HepG2 (cell line): ENCODE measurements around the gene PRXL2A. TPM values are rescaled to one million over a fixed set of nuclear protein-coding genes. Genes with fewer than 3 reads are reported as not detected.

ENCODE experiments used
- ATAC-seq: fragments of 200-7000 bp; cut with Tn5 transposase; 3 replicates; pipeline ENCODE4 v1.9.1; 2020; ENCODE audit warnings: mild to moderate bottlenecking, moderate library complexity
- BruUV-seq: library from RNA; stranded (reverse); fragments of 400-500 nt; replicated peaks from 2 replicates; lab custom pipeline; 2021; lab: Mats Ljungman, UMichigan
- CTCF ChIA-PET: fragments of 300-600 bp; formaldehyde crosslinking; extraction: SDS; loops from one replicate; lab custom pipeline; 2021; ENCODE audit warnings: low total read pairs, inconsistent platforms, low intra/inter-chr PET ratio; lab: Yijun Ruan, JAX
- POLR2A ChIA-PET: fragments of 350-600 bp; sonication (Branson Sonifier 250); formaldehyde crosslinking; loops from one replicate; lab custom pipeline; 2020; ENCODE audit warnings: antibody characterized with exemption, inconsistent platforms; lab: Yijun Ruan, JAX
- DNase-seq: peaks from one replicate; pipeline ENCODE4 v3.0.0-alpha.2; 2015; ENCODE audit warnings: low spot score
- FAIRE-seq: peaks from 3 replicates; lab custom pipeline; 2011; peaks lifted over from hg19 to GRCh38; lab: Jason Lieb, UNC
- H2AFZ ChIP-seq: one replicate; pipeline ENCODE4 v1.6.1; 2011; ENCODE audit warnings: low read length, inconsistent platforms
- H3K27ac ChIP-seq: fragments of 300-600 bp; 3 replicates; pipeline ENCODE4 v1.8.0; 2011; ENCODE audit warnings: mixed run types, mild to moderate bottlenecking, mixed read lengths, low read length, inconsistent platforms; ENCODE audit not compliant: insufficient read depth; ENCODE audit errors: extremely low read length
- H3K27me3 ChIP-seq, 2 experiments: fragments of 200-600 bp in 1 of 2; 2 replicates in 1 of 2; 3 replicates in 1 of 2; pipeline versions ENCODE4 v1.6.0 to v1.8.0; 2011; ENCODE audit warnings: low read length in 2 of 2, mild to moderate bottlenecking in 2 of 2, moderate library complexity in 2 of 2, inconsistent platforms in 1 of 2; ENCODE audit not compliant: insufficient read depth in 2 of 2, control insufficient read depth in 1 of 2
- H3K36me3 ChIP-seq, 2 experiments: fragments of 200-600 bp in 1 of 2; replicated peaks in 1 of 2; 2 replicates in 1 of 2; 3 replicates in 1 of 2; pipeline versions ENCODE4 v1.5.1 to v1.8.0; 2011; ENCODE audit warnings: low read length in 2 of 2, inconsistent platforms in 1 of 2; ENCODE audit not compliant: insufficient read depth in 2 of 2, control insufficient read depth in 1 of 2
- H3K4me1 ChIP-seq: 2 replicates; pipeline ENCODE4 v1.5.1; 2012; ENCODE audit warnings: low read length, inconsistent platforms; ENCODE audit not compliant: insufficient read depth
- H3K4me2 ChIP-seq: 2 replicates; pipeline ENCODE4 v1.6.0; 2011; ENCODE audit warnings: low read depth, low read length, inconsistent platforms
- H3K4me3 ChIP-seq, 3 experiments: fragments of 200-600 bp in 1 of 3; sonication (generic), shearing (Covaris generic) in 1 of 3; replicated peaks in 1 of 3; 2 replicates each; pipeline ENCODE4 v1.5.1; 2011 to 2016; ENCODE audit warnings: low read length in 3 of 3, inconsistent platforms in 2 of 3, low read depth in 2 of 3, mild to moderate bottlenecking in 2 of 3, control low read depth in 1 of 3, mixed read lengths in 1 of 3; ENCODE audit not compliant: insufficient read depth in 1 of 3
- H3K79me2 ChIP-seq: one replicate; pipeline ENCODE4 v1.6.1; 2011; ENCODE audit warnings: low read length, inconsistent platforms; ENCODE audit not compliant: insufficient read depth
- H3K9ac ChIP-seq: 2 replicates; pipeline ENCODE4 v1.6.0; 2011; ENCODE audit warnings: mild to moderate bottlenecking, low read depth, low read length, inconsistent platforms; ENCODE audit not compliant: insufficient read depth
- H3K9me3 ChIP-seq: 2 replicates; pipeline ENCODE4 v1.5.1; 2012; ENCODE audit warnings: mild to moderate bottlenecking, low read length
- H4K20me1 ChIP-seq: 2 replicates; pipeline ENCODE4 v1.6.0; 2011; ENCODE audit warnings: inconsistent platforms, mild to moderate bottlenecking, low read length, moderate library complexity; ENCODE audit not compliant: insufficient read depth
- CEBPB ChIP-seq: IDR thresholded peaks from 2 replicates; pipeline ENCODE4 v1.6.1; 2011; ENCODE audit warnings: low read depth, low read length, improper control_type of control experiment, borderline replicate concordance
- CEBPG ChIP-seq: IDR thresholded peaks from 2 replicates; pipeline ENCODE4 v1.6.1; 2016
- FOXP1 ChIP-seq, 2 experiments: fragments of 450-650 bp in 1 of 2; IDR thresholded peaks; 2 replicates each; pipeline ENCODE4 v1.6.1; 2017 to 2018; ENCODE audit warnings: antibody characterized with exemption in 1 of 2
- GATAD2A ChIP-seq: IDR thresholded peaks from 2 replicates; pipeline ENCODE4 v1.6.1; 2016
- SIX4 ChIP-seq: sonication (generic); formaldehyde crosslinking; IDR thresholded peaks from 2 replicates; pipeline ENCODE4 v1.4.0; 2020; ENCODE audit warnings: missing genetic modification reagents
- ZNF121 ChIP-seq: sonication (generic); formaldehyde crosslinking; IDR thresholded peaks from 2 replicates; pipeline ENCODE4 v1.5.0; 2020; ENCODE audit warnings: mild to moderate bottlenecking, missing genetic modification reagents
- ZNF710 ChIP-seq: sonication (generic); formaldehyde crosslinking; IDR thresholded peaks from 2 replicates; pipeline ENCODE4 v1.5.0; 2020; ENCODE audit warnings: mild to moderate bottlenecking, missing genetic modification reagents, borderline replicate concordance
- ZNF770 ChIP-seq: sonication (generic); formaldehyde crosslinking; IDR thresholded peaks from 2 replicates; pipeline ENCODE4 v1.5.0; 2020; ENCODE audit warnings: mild to moderate bottlenecking, missing genetic modification reagents
- WGBS: methylation state at CpG from one replicate; pipeline ENCODE4 v1.1.6; 2017; ENCODE audit warnings: low lambda C conversion rate; 5-methylcytosine and 5-hydroxymethylcytosine counted together
- in situ Hi-C: cut with HindIII; loops from 2 replicates; pipeline ENCODE4 v1.10.0; 2017; ENCODE audit warnings: low pct_unique_long_range_greater_than_20kb; ENCODE audit not compliant: extremely low pct_ligation_motif_present
- intact Hi-C: fragments of 100-400 bp; cut with micrococcal nuclease; formaldehyde crosslinking; loops from one replicate; pipeline ENCODE4 v1.10.0; 2022; ENCODE audit not compliant: unreplicated experiment
- polyA plus RNA-seq, 8 experiments: library from polyadenylated mRNA; depleted of rRNA in 3 of 8; stranded (reverse) in 7 of 8; unstranded in 1 of 8; fragments of >200 nt; fragmentation: Illumina TruSeq in 4 of 8; extraction: Trizol in 4 of 8; gene quantifications; 2 replicates each; pipeline versions ENCODE4 v1.2.1 to v1.2.3, GENCODE V29; 2011 to 2016; ENCODE audit warnings: low read depth in 4 of 8, missing spikeins in 1 of 8, mixed read lengths in 1 of 8; ENCODE audit not compliant: insufficient read depth in 1 of 8
- total RNA-seq, 5 experiments: library from RNA; depleted of rRNA; stranded (reverse); fragments of >200 nt; fragmentation: Illumina TruSeq; extraction: Trizol; gene quantifications; 2 replicates each; pipeline ENCODE4 v1.2.3, GENCODE V29; 2016; ENCODE audit warnings: low read depth in 1 of 5

Gene PRXL2A
- total and polyA plus RNA-seq, 2 of the 13 experiments (the other 11 are each of a cell fraction or from before 2014, with no cell fraction given), result 43.9 to 79.9 TPM

- H3K27ac ChIP-seq, result no peak overlapping the region
- TF ChIP-seq ZNF710 (CRISPR knock-in tag), result no peak
- TF ChIP-seq CEBPG, result peak; percentile 66; the same call in 1 of the 2 replicates
- peak; percentile 49; the same call in 1 of the 2 replicates for TF ChIP-seq ZNF121 (CRISPR knock-in tag)
- TF ChIP-seq SIX4, result no peak
- TF ChIP-seq FOXP1 (IDR thresholded peaks at IDR 0.05), result no peak
- TF ChIP-seq FOXP1 (CRISPR knock-in tag; IDR thresholded peaks at IDR 0.05), result 0 out of 2 replicates have a peak, but pooled peaks have one; percentile 16
- TF ChIP-seq GATAD2A, result 0 out of 2 replicates have a peak, but pooled peaks have one; percentile 18
- TF ChIP-seq CEBPB, result peak; percentile 83
- TF ChIP-seq ZNF770, result peak; percentile 66
- TF ChIP-seq, all 625 proteins: peak for 6
- ChIA-PET CTCF (no interaction called here), POLR2A (interaction anchor here (1.3 to 2.6 kb wide), 2 partner anchors 14 to 15 kb away, joined by 3 to 26 read pairs; partner anchors contain the start of gene PRXL2A)
- Histone ChIP-seq H3K27me3 (peaks cover 2 to 5% of the 10 kb centered on the region in 2 experiments; a peak in 2 of 5 replicates), H3K4me1 (peaks cover 33% of the 10 kb centered on the region), H2AFZ (no peak overlapping the region), H3K9ac (0 out of 2 replicates have a peak overlapping the region, but pooled peaks have one; percentile 29), H3K36me3 (no peaks in the 10 kb centered on the region), H3K4me3 (peak overlapping the region in 1 of 3 experiments; percentile 30; a peak in 3 of 6 replicates), H3K4me2 (peak overlapping the region; percentile 72), H3K79me2 (no peaks in the 10 kb centered on the region), H4K20me1 (no peaks in the 10 kb centered on the region), H3K9me3 (no peaks in the 10 kb centered on the region)
- intact Hi-C loops (no loop called here), in situ Hi-C loops (no loop called here)
- ATAC-seq (peak; percentile 13), DNase-seq (no peak), FAIRE-seq (peak; percentile 56)
- BruUV-seq, result no TSS peak
- 2% methylated on average over 6 of the region's 6 CpGs for WGBS
Measured at GRCh38 chr10:80392250-80392649, 16.1 kb upstream of the PRXL2A start.
